Upper lobe of left lung (tissue), 4 donors: Measurements from ENCODE around the gene PCNX2.

ENCODE experiments used
- CTCF ChIP-seq, 6 experiments: fragments of 450-650 bp in 4 of 6; fragments of 200-600 bp in 2 of 6; sonication (generic) in 2 of 6; IDR thresholded peaks; one replicate each; pipeline ENCODE4 v1.5.1; 2016 to 2019; ENCODE audit warnings: antibody characterized with exemption in 6 of 6
- POLR2AphosphoS5 ChIP-seq, 2 donors: sonication (generic); formaldehyde crosslinking; IDR thresholded peaks; one replicate each; pipeline ENCODE4 v1.5.1; 2017; ENCODE audit warnings: antibody characterized with exemption in 2 of 2

- TF ChIP-seq POLR2AphosphoS5 (IDR thresholded peaks at IDR 0.05) (no peak), CTCF (IDR thresholded peaks at IDR 0.05) (no peak)
Measured at GRCh38 chr1:233300326-233300725, 4.8 kb upstream of the PCNX2 start.
